Upper lobe of left lung (tissue), 6 donors: ENCODE results near the gene SP3. TPM values are rescaled to one million over a fixed set of nuclear protein-coding genes. Genes with fewer than 3 reads are reported as not detected.

Experiments
- ATAC-seq, 2 donors: fragments of 200-7000 bp; cut with Tn5 transposase; one replicate each; pipeline ENCODE4 v1.9.1; 2022; ENCODE audit warnings: mild to moderate bottlenecking in 2 of 2, moderate library complexity in 2 of 2; ENCODE audit not compliant: low FRiP score in 2 of 2
- DNase-seq, 2 donors: peaks; one replicate each; pipeline ENCODE4 v3.0.0-alpha.2; 2019 to 2020
- H3K27ac ChIP-seq, 4 donors: fragments of 200-600 bp; sonication (generic); one replicate each; pipeline ENCODE4 v1.5.1; 2016 to 2019
- H3K27me3 ChIP-seq, 4 donors: fragments of 200-600 bp; sonication (generic); one replicate each; pipeline ENCODE4 v1.5.1; 2017 to 2019
- H3K36me3 ChIP-seq, 4 donors: fragments of 200-600 bp; sonication (generic); one replicate each; pipeline ENCODE4 v1.5.1; 2016 to 2019
- H3K4me1 ChIP-seq, 4 donors: fragments of 200-600 bp; sonication (generic); one replicate each; pipeline ENCODE4 v1.5.1; 2018 to 2019
- H3K4me3 ChIP-seq, 4 donors: fragments of 200-600 bp; sonication (generic); one replicate each; pipeline ENCODE4 v1.5.1; 2017 to 2019; ENCODE audit warnings: mild to moderate bottlenecking in 2 of 4, moderate library complexity in 1 of 4
- H3K9me3 ChIP-seq, 4 donors: fragments of 200-600 bp; sonication (generic); one replicate each; pipeline ENCODE4 v1.5.1; 2018 to 2019
- EP300 ChIP-seq, 4 donors: sonication (generic); formaldehyde crosslinking; IDR thresholded peaks; one replicate each; pipeline ENCODE4 v1.5.1; 2017; ENCODE audit warnings: antibody characterized with exemption in 4 of 4, control low read depth in 2 of 4
- POLR2A ChIP-seq, 4 donors: fragments of 450-650 bp; IDR thresholded peaks; one replicate each; pipeline ENCODE4 v1.5.1; 2016 to 2017; ENCODE audit warnings: antibody characterized with exemption in 4 of 4, mild to moderate bottlenecking in 2 of 4
- POLR2AphosphoS5 ChIP-seq, 2 donors: sonication (generic); formaldehyde crosslinking; IDR thresholded peaks; one replicate each; pipeline ENCODE4 v1.5.1; 2017; ENCODE audit warnings: antibody characterized with exemption in 2 of 2
- WGBS, 2 donors: methylation state at CpG; one replicate each; pipeline ENCODE4 v1.1.5; 2017 to 2018; 5-methylcytosine and 5-hydroxymethylcytosine counted together
- total RNA-seq, 6 donors: library from RNA; depleted of rRNA in 4 of 6; stranded (reverse); fragments of >200 nt in 4 of 6; gene quantifications; one replicate each; pipeline versions ENCODE4 v1.1.0 to v1.2.1, GENCODE V29; 2016 to 2021
- TF ChIP-seq, protein P1 (sequence below), 6 experiments: fragments of 450-650 bp in 4 of 6; fragments of 200-600 bp in 2 of 6; sonication (generic) in 2 of 6; IDR thresholded peaks; one replicate each; pipeline ENCODE4 v1.5.1; 2016 to 2019; ENCODE audit warnings: antibody characterized with exemption in 6 of 6
- donor health status: DM: no; HTN: no; CAD: no; lungs with moderate emphysema.
- donor health status: DM: no; HTN: yes; CAD: no; lungs with severe emphysema.

The SP3 gene
- total RNA-seq, 6 donors from 2014 or later, result 37.0 to 139 (median 77.0) TPM

DNA sequence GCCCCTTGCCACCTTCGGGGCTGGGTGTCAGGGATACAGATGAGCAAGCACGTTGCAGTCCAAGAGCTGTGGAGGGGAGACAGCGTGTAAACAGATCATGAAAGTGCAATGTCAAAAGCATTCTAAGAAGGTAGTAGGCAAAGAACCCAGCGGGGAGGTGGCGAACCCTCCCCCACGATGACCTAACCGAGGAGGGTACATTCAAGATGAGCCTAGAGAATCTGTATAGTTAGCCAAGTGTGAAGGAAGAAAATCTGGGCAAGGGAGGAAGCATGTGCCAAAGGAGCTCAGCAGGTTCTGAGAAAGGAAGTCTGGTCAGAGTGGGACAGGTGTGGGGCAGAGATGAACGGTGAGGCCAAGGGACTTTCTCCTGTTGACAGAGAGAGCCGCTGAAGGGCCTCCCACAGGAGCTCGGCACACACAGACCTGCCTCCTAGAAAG, 106.9 kb downstream of the SP3 start:
- no peak overlapping the region for H3K4me3 ChIP-seq
- H3K4me1 ChIP-seq, result no peaks in the 10 kb centered on the region
- H3K27ac ChIP-seq, result no peak overlapping the region
- no peak for ATAC-seq
- TF ChIP-seq POLR2A (IDR thresholded peaks at IDR 0.05) (no peak), POLR2AphosphoS5 (IDR thresholded peaks at IDR 0.05) (no peak), EP300 (IDR thresholded peaks at IDR 0.05) (no peak)
- TF ChIP-seq, protein P1, sequence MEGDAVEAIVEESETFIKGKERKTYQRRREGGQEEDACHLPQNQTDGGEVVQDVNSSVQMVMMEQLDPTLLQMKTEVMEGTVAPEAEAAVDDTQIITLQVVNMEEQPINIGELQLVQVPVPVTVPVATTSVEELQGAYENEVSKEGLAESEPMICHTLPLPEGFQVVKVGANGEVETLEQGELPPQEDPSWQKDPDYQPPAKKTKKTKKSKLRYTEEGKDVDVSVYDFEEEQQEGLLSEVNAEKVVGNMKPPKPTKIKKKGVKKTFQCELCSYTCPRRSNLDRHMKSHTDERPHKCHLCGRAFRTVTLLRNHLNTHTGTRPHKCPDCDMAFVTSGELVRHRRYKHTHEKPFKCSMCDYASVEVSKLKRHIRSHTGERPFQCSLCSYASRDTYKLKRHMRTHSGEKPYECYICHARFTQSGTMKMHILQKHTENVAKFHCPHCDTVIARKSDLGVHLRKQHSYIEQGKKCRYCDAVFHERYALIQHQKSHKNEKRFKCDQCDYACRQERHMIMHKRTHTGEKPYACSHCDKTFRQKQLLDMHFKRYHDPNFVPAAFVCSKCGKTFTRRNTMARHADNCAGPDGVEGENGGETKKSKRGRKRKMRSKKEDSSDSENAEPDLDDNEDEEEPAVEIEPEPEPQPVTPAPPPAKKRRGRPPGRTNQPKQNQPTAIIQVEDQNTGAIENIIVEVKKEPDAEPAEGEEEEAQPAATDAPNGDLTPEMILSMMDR (IDR thresholded peaks at IDR 0.05), result no peak
- no peaks in the 10 kb centered on the region for H3K27me3 ChIP-seq
- H3K9me3 ChIP-seq, result no peaks in the 10 kb centered on the region
- H3K36me3 ChIP-seq, result no peaks in the 10 kb centered on the region
- DNase-seq, result no peak
- WGBS, 2 donors, result 57 to 65% methylated on average over 9 to 10 of the region's 10 CpGs
